IPS DF 6.9 (cell line): ENCODE measurements around the gene SSC5D.

ENCODE experiments used
- DNase-seq: peaks from one replicate; pipeline ENCODE4 v3.0.0-alpha.2; 2013; ENCODE audit warnings: low read depth, low spot score
- H3K27ac ChIP-seq: one replicate; pipeline ENCODE4 v1.5.1; 2013; ENCODE audit warnings: low read length, control low read depth
- H3K27me3 ChIP-seq: 2 replicates; pipeline ENCODE4 v1.6.1; 2013; ENCODE audit warnings: mild to moderate bottlenecking, low read length; ENCODE audit not compliant: control insufficient read depth, insufficient read depth
- H3K36me3 ChIP-seq: 2 replicates; pipeline ENCODE4 v1.6.1; 2013; ENCODE audit warnings: low read length; ENCODE audit not compliant: control insufficient read depth, insufficient read depth
- H3K4me1 ChIP-seq: 2 replicates; pipeline ENCODE4 v1.6.1; 2013; ENCODE audit warnings: low read length; ENCODE audit not compliant: control insufficient read depth, insufficient read depth
- H3K4me3 ChIP-seq: 2 replicates; pipeline ENCODE4 v1.5.1; 2013; ENCODE audit warnings: mild to moderate bottlenecking, low read length
- H3K9me3 ChIP-seq: 2 replicates; pipeline ENCODE4 v1.6.1; 2013; ENCODE audit warnings: low read length, inconsistent platforms; ENCODE audit not compliant: control insufficient read depth, insufficient read depth
- WGBS: extraction: QIAGEN DNeasy Blood & Tissue Kit; methylation state at CpG from one replicate; pipeline ENCODE4 v1.1.7; 2013; ENCODE audit warnings: mixed read lengths, missing lambda C conversion rate; ENCODE audit not compliant: insufficient read length, insufficient coverage; 5-methylcytosine and 5-hydroxymethylcytosine counted together

SSC5D gene

GRCh38 chr19:55463583-55464031 is 24.6 kb upstream of the SSC5D start:
- no peak for DNase-seq
- Histone ChIP-seq H3K9me3 (no peaks in the 10 kb centered on the region), H3K27me3 (no peaks in the 10 kb centered on the region), H3K4me1 (peaks cover 2% of the 10 kb centered on the region), H3K27ac (no peak overlapping the region), H3K36me3 (no peaks in the 10 kb centered on the region), H3K4me3 (no peak overlapping the region; the same call in 1 of the 2 replicates)
- WGBS = no CpG with 5 or more reads among the region's 15 CpGs

GRCh38 chr19:55464039-55464661 is 24.1 kb upstream of the SSC5D start:
- Histone ChIP-seq H3K36me3 (no peaks in the 10 kb centered on the region), H3K4me3 (no peak overlapping the region), H3K27ac (no peak overlapping the region), H3K9me3 (no peaks in the 10 kb centered on the region), H3K4me1 (peaks cover 2% of the 10 kb centered on the region), H3K27me3 (no peaks in the 10 kb centered on the region)
- WGBS = no CpG with 5 or more reads among the region's 23 CpGs
- DNase-seq = no peak

GRCh38 chr19:55464662-55465054 is 23.6 kb upstream of the SSC5D start, which contains the start of gene C19orf85:
C19orf85 (minus strand) TSS chr19:55464751; CDS start chr19:55464554, 197 bp downstream.
- Histone ChIP-seq H3K9me3 (no peaks in the 10 kb centered on the region), H3K27me3 (no peaks in the 10 kb centered on the region), H3K27ac (no peak within 1 kb of the TSS), H3K4me1 (peaks cover 2% of the 10 kb centered on the region), H3K4me3 (no peak within 1 kb of the TSS), H3K36me3 (no peaks in the 10 kb centered on the region)
- no peak for DNase-seq
- no CpG with 5 or more reads among the region's 14 CpGs for WGBS

- no peaks in the 10 kb centered on the region for H3K27me3 ChIP-seq
- H3K36me3 ChIP-seq = no peaks in the 10 kb centered on the region
- WGBS = no CpG with 5 or more reads among the region's 11 CpGs
- H3K4me3 ChIP-seq = no peak overlapping the region
- no peak overlapping the region for H3K27ac ChIP-seq
- peaks cover 2% of the 10 kb centered on the region for H3K4me1 ChIP-seq
- H3K9me3 ChIP-seq = no peaks in the 10 kb centered on the region
- DNase-seq = no peak
Measured at GRCh38 chr19:55465460-55466240, 22.6 kb upstream of the SSC5D start.

- H3K9me3 ChIP-seq = no peaks in the 10 kb centered on the region
- no peak for DNase-seq
- H3K36me3 ChIP-seq = no peaks in the 10 kb centered on the region
- no peaks in the 10 kb centered on the region for H3K27me3 ChIP-seq
- H3K4me3 ChIP-seq = no peak overlapping the region
- no CpG with 5 or more reads among the region's 4 CpGs for WGBS
- no peak overlapping the region for H3K27ac ChIP-seq
- H3K4me1 ChIP-seq = peaks cover 2% of the 10 kb centered on the region
Measured at GRCh38 chr19:55466241-55466614, 22.0 kb upstream of the SSC5D start.

GRCh38 chr19:55467236-55468053 is 20.8 kb upstream of the SSC5D start:
- Histone ChIP-seq H3K27me3 (no peaks in the 10 kb centered on the region), H3K4me3 (no peak overlapping the region), H3K36me3 (no peaks in the 10 kb centered on the region), H3K9me3 (no peaks in the 10 kb centered on the region), H3K27ac (no peak overlapping the region), H3K4me1 (peaks cover 2% of the 10 kb centered on the region)
- no peak for DNase-seq
- no CpG with 5 or more reads among the region's 29 CpGs for WGBS

- H3K36me3 ChIP-seq = no peaks in the 10 kb centered on the region
- no peak overlapping the region for H3K4me3 ChIP-seq
- WGBS = no CpG with 5 or more reads among the region's 4 CpGs
- H3K27me3 ChIP-seq = no peaks in the 10 kb centered on the region
- peaks cover 2% of the 10 kb centered on the region for H3K4me1 ChIP-seq
- DNase-seq = no peak
- H3K9me3 ChIP-seq = no peaks in the 10 kb centered on the region
- no peak overlapping the region for H3K27ac ChIP-seq
Measured at GRCh38 chr19:55468054-55468393, 20.2 kb upstream of the SSC5D start.

GRCh38 chr19:55471266-55471665 is 17.0 kb upstream of the SSC5D start:
- no peak overlapping the region for H3K27ac ChIP-seq
- DNase-seq = no peak
- no peaks in the 10 kb centered on the region for H3K27me3 ChIP-seq
- no peak overlapping the region for H3K4me3 ChIP-seq
- H3K4me1 ChIP-seq = peaks cover 2% of the 10 kb centered on the region; the same call in 1 of the 2 replicates
- no CpG with 5 or more reads among the region's 13 CpGs for WGBS
- H3K9me3 ChIP-seq = no peaks in the 10 kb centered on the region
- H3K36me3 ChIP-seq = no peaks in the 10 kb centered on the region

- no peaks in the 10 kb centered on the region for H3K9me3 ChIP-seq
- H3K4me3 ChIP-seq = no peak overlapping the region
- no peak overlapping the region for H3K27ac ChIP-seq
- H3K27me3 ChIP-seq = no peaks in the 10 kb centered on the region
- no peak for DNase-seq
- no peaks in the 10 kb centered on the region for H3K36me3 ChIP-seq
- H3K4me1 ChIP-seq = peaks cover 2% of the 10 kb centered on the region; the same call in 1 of the 2 replicates
- WGBS = no CpG with 5 or more reads among the region's 8 CpGs
Measured at GRCh38 chr19:55472463-55472862, 15.8 kb upstream of the SSC5D start.

GRCh38 chr19:55473225-55474012 is 14.8 kb upstream of the SSC5D start:
- WGBS = no CpG with 5 or more reads among the region's 16 CpGs
- Histone ChIP-seq H3K4me3 (no peak overlapping the region), H3K9me3 (no peaks in the 10 kb centered on the region), H3K27ac (no peak overlapping the region), H3K4me1 (peaks cover 2% of the 10 kb centered on the region; the same call in 1 of the 2 replicates), H3K36me3 (no peaks in the 10 kb centered on the region), H3K27me3 (no peaks in the 10 kb centered on the region)
- DNase-seq = no peak
